ENCODE results near the gene CELA3A. TPM values are rescaled to one million over a fixed set of nuclear protein-coding genes. Genes with fewer than 3 reads are reported as not detected.

CELA3A gene
- total and polyA plus RNA-seq, 2 of the 13 experiments (the other 11 are each of a cell fraction or from before 2014, with no cell fraction given): 0.09 TPM; not detected in 1

DNA sequence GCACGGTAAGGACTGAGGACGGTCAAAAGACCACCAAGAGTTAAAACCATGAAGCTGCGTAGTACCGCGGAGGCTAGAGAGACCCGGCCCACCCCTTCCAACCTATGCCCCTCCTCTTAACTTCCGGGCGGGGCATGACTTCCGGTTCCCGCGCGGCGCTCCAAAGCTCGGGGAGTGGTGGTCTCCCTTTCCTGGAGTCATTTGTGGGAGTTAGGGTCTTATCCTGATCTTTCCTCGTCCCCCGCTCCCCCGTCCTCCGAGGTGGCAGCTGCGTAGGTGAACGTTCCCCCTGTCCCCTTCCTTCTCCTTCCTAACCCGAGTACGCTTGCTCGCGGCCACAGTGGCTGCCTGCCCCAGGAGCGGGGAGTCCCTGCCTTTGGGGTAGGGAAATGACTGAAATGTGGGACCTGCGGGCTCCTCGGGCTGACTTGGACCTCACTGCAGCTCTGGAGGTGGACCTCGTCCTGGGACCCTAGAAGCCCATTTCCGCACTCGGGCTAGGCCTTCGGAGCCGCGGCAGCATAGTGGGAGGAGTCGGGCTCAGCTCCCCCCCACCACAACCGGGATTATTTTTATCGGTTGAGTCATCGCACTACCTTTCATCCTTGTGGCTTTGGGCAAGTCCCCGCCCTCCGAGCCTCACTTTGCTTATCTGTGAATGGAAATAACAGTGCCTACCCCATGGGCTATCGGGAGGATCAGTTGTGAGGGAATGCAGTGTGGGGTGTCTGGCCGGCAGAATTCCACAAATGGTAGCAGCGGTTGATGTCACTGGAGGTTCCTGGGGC, 24.1 kb downstream of the CELA3A start (continued):
- TF ChIP-seq NFYC (CRISPR knock-in tag; IDR thresholded peaks at IDR 0.05) (no peak), FOXK2 (IDR thresholded peaks at IDR 0.05) (no peak), JARID2 (CRISPR knock-in tag; IDR thresholded peaks at IDR 0.05; ENCODE audit: insufficient replicate concordance) (no peak), ZMYM4 (CRISPR knock-in tag; IDR thresholded peaks at IDR 0.05) (peak; percentile 42; the same call in 1 of the 2 replicates), DNMT1 (CRISPR knock-in tag; IDR thresholded peaks at IDR 0.05) (no peak), MEIS2 (CRISPR knock-in tag; IDR thresholded peaks at IDR 0.05) (peak; percentile 69; the same call in 1 of the 2 replicates), ZNF564 (CRISPR knock-in tag; IDR thresholded peaks at IDR 0.05) (0 out of 2 replicates have a peak, but pooled peaks have one; percentile 44), EHMT2 (IDR thresholded peaks at IDR 0.05; ENCODE audit: borderline replicate concordance, low read depth, low read length) (no peak), GTF2F1 (IDR thresholded peaks at IDR 0.05; ENCODE audit: low read length) (no peak; the same call in 1 of the 2 replicates), GPN1 (CRISPR knock-in tag; IDR thresholded peaks at IDR 0.05; ENCODE audit: borderline replicate concordance) (no peak), HDAC1 (CRISPR knock-in tag; IDR thresholded peaks at IDR 0.05) (peak; percentile 67), ZNF788 (CRISPR knock-in tag; IDR thresholded peaks at IDR 0.05; ENCODE audit: borderline replicate concordance) (peak; percentile 79), ELF3 (CRISPR knock-in tag; IDR thresholded peaks at IDR 0.05) (peak; percentile 61), MATR3 (CRISPR knock-in tag; IDR thresholded peaks at IDR 0.05) (no peak), IRF2 (CRISPR knock-in tag; IDR thresholded peaks at IDR 0.05) (peak; percentile 79; the same call in 1 of the 2 replicates)
- TF ChIP-seq, protein P1, sequence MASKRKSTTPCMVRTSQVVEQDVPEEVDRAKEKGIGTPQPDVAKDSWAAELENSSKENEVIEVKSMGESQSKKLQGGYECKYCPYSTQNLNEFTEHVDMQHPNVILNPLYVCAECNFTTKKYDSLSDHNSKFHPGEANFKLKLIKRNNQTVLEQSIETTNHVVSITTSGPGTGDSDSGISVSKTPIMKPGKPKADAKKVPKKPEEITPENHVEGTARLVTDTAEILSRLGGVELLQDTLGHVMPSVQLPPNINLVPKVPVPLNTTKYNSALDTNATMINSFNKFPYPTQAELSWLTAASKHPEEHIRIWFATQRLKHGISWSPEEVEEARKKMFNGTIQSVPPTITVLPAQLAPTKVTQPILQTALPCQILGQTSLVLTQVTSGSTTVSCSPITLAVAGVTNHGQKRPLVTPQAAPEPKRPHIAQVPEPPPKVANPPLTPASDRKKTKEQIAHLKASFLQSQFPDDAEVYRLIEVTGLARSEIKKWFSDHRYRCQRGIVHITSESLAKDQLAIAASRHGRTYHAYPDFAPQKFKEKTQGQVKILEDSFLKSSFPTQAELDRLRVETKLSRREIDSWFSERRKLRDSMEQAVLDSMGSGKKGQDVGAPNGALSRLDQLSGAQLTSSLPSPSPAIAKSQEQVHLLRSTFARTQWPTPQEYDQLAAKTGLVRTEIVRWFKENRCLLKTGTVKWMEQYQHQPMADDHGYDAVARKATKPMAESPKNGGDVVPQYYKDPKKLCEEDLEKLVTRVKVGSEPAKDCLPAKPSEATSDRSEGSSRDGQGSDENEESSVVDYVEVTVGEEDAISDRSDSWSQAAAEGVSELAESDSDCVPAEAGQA (IDR thresholded peaks at IDR 0.05; ENCODE audit: low read depth): peak; percentile 53
- TF ChIP-seq, protein P1 (CRISPR knock-in tag; IDR thresholded peaks at IDR 0.05; ENCODE audit: borderline replicate concordance): no peak
- TF ChIP-seq, protein P2, sequence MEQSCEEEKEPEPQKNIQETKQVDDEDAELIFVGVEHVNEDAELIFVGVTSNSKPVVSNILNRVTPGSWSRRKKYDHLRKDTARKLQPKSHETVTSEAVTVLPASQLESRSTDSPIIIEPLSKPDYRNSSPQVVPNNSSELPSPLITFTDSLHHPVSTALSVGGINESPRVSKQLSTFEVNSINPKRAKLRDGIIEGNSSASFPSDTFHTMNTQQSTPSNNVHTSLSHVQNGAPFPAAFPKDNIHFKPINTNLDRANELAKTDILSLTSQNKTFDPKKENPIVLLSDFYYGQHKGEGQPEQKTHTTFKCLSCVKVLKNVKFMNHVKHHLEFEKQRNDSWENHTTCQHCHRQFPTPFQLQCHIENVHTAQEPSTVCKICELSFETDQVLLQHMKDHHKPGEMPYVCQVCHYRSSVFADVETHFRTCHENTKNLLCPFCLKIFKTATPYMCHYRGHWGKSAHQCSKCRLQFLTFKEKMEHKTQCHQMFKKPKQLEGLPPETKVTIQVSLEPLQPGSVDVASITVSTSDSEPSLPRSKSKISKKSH (CRISPR knock-in tag; IDR thresholded peaks at IDR 0.05; ENCODE audit: borderline replicate concordance): peak; percentile 31; the same call in 1 of the 2 replicates
- TF ChIP-seq, protein P3, sequence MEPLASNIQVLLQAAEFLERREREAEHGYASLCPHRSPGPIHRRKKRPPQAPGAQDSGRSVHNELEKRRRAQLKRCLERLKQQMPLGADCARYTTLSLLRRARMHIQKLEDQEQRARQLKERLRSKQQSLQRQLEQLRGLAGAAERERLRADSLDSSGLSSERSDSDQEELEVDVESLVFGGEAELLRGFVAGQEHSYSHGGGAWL (CRISPR knock-in tag; IDR thresholded peaks at IDR 0.05): no peak
- TF ChIP-seq, protein P4, sequence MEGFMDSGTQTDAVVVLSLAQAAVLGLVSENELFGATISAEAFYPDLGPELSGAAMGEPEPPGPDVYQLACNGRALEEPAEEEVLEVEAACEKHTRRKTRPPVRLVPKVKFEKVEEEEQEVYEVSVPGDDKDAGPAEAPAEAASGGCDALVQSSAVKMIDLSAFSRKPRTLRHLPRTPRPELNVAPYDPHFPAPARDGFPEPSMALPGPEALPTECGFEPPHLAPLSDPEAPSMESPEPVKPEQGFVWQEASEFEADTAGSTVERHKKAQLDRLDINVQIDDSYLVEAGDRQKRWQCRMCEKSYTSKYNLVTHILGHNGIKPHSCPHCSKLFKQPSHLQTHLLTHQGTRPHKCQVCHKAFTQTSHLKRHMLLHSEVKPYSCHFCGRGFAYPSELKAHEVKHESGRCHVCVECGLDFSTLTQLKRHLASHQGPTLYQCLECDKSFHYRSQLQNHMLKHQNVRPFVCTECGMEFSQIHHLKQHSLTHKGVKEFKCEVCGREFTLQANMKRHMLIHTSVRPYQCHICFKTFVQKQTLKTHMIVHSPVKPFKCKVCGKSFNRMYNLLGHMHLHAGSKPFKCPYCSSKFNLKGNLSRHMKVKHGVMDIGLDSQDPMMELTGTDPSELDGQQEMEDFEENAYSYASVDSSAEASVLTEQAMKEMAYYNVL (CRISPR knock-in tag; IDR thresholded peaks at IDR 0.05; ENCODE audit: borderline replicate concordance): peak; percentile 67; the same call in 1 of the 2 replicates
